Erythroblast (primary cell): Measurements from ENCODE around the gene GPR33.

Experiments
- DNase-seq, 2 experiments: peaks; one replicate each; lab custom pipeline; 2025; lab: John Stamatoyannopoulos, UW
- GATA1 ChIP-seq: IDR thresholded peaks from 2 replicates; pipeline ENCODE4 v1.6.1; 2011; ENCODE audit warnings: low read depth, mild to moderate bottlenecking, control low read depth, low read length, moderate library complexity
- POLR2A ChIP-seq: IDR thresholded peaks from 2 replicates; pipeline ENCODE4 v1.6.1; 2011; ENCODE audit warnings: mild to moderate bottlenecking, low read length

GPR33 gene

DNA sequence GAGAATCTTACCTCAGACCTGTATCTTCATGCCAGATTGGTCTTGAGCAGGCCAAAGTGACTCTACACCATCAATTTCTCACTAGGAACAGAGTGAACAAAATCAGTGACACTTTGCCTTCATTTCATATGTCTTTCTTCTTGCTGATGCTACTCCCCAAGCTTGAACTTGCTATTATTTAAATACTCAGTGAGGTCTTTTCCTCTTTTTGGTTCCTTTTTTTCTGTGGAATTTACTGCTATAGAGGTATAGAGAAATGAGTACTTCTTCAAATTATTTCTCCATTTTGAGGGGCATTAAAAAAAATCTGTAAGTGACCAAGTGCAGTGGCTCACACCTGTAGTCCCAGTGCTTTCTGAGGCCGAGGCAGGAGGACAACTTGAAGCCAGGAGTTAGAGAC is at the start of gene GPR33:
TSS of gene GPR33 (minus strand) at position 154 of the 400 bp plus-strand sequence. CDS start 4,074 bp downstream, outside the sequence.
- DNase-seq = no peak
- TF ChIP-seq POLR2A (no peak), GATA1 (no peak)

DNA sequence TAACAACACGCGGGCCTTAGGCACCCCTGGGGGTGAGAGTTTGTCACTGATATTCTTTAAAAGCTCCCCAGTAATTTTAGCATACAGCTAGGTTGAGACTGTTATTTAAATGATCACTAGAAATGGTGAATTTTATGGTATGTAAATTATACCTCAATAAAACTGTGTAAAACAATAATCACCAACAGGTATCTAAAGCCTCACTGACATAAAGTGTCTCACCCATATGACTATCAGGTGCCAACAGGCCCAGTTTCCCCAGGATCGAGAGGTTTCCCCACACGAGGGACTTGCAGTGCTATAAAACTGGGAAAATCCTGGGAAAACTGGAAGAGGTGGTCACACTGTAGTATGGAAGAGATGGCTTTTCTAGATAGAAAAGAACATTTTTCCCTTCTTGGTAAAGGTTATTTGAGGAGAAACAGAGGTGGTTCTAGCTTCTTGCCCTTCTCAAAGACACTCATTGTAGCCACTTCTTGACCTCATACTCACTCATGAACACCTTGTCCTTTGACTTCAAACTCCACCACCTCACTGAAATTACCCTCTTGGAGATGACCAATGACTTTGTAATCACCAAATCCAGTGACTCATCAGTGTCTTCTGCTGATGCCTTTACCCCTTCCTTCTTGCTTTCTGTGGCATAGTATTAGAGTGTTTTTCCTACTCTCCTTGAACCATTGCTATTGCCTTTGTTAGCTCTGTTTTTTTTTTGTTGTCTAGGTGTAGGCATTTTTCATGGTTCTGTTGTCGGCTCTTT is 48.5 kb upstream of the GPR33 start:
- TF ChIP-seq GATA1 (no peak), POLR2A (no peak)
- DNase-seq = peak in 1 of 2 experiments; percentile 18

GRCh38 chr14:31530136-31530535 is 42.3 kb upstream of the GPR33 start:
- TF ChIP-seq POLR2A (no peak), GATA1 (no peak)
- DNase-seq = no peak

DNA sequence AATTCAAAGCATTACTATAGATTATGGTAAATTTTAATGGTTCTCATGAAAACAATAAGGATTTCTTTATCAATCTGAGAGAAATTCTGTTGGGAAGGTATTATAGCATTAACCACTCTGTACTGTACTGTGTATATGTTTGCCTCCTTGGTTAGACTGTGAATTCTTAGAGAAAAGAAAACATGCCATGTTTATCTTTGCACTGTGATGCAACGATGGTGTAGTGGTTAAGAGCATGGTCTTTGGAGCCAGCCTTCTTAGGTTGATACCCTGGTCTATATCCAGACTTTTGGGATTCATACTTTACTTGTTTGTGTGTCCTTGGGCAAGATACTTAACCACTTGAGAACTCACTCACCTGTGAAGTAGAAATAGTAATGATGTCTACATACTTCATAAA is 41.2 kb upstream of the GPR33 start:
- DNase-seq = no peak
- no peak for TF ChIP-seq POLR2A
- no peak for TF ChIP-seq GATA1

DNA sequence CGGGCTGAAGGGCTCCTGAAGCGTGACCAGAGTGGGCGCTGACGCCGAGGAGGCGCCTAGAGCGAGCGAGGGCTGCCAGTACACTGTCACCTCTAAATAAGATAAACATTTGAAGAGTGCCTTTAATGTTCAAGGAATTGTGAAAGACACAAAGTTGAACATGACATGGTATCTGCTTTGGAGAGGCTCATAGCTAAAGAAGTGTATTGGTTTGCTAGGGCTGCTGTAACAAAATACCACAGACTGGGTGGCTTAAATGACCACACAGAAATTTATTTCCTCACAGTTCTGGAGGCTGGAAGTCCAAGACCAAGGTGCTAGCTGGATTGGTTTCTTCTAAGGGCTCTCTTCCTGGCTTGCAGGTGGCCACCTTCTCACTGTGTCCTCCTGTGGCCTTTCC is 39.7 kb upstream of the GPR33 start:
- TF ChIP-seq GATA1 (no peak), POLR2A (no peak)
- no peak for DNase-seq

DNA sequence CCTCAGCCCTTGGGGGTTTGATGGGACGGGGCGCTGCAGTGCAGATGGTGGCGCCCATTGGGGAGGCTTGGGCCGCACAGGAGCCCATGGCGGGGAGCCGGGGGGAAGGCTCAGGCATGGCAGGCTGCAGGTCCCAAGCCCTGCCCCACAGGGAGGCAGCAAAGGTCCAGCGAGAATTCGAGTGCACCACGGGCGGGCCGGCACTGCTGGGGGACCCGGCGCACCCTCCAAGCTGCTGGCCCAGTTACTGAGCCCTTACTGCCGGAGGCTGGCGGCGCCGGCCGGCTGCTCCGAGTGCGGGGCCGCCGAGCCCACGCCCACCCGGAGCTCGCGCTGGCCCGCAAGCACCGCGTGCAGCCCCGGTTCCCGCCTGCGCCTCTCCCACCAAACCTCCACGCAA is 39.2 kb upstream of the GPR33 start:
- TF ChIP-seq GATA1 = no peak
- DNase-seq = no peak

DNA sequence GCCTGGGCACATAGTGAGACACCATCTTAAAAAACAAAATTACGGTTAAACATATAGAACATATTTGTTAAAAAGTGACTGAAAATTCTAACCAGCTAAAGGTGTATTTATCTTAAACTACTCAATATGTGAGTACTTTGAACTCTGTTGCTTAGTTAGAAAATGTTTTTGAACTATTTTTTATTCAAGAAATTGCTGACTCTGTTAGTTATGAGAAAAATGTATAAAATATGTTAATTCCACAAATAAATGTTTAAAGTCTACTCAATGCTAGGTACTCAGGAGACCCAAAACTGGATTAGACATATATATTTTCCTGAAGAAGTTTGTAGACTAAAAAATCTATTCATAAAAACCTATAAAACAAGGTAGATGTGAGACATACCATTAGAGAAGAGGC is 23.0 kb upstream of the GPR33 start:
- TF ChIP-seq POLR2A (no peak), GATA1 (no peak)
- no peak for DNase-seq

- TF ChIP-seq GATA1 = no peak
- TF ChIP-seq POLR2A = no peak
- DNase-seq = peak; percentile 17 to 40
Measured at GRCh38 chr14:31510222-31510621, 22.4 kb upstream of the GPR33 start.

DNA sequence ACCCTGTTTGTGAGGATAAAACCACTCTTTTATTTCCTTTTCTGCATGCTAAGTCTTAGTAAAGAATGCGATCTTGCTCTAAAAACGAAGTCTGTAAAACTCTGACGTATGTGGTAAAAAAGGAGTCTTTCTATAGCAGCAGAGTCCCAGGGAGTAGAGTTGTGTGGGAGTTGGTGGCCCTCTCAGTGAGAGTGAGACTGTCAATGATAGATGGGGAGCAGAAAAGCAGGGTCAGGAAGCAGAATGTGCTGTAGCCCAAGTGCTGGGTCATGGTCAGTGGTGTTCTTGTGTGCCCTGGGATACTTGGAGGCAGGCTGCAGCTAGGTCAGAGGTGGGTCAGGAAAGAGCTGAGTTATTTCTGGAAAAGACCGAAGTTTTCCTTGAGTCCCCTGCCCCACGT is 20.3 kb upstream of the GPR33 start:
- TF ChIP-seq POLR2A (no peak), GATA1 (no peak)
- DNase-seq = no peak

DNA sequence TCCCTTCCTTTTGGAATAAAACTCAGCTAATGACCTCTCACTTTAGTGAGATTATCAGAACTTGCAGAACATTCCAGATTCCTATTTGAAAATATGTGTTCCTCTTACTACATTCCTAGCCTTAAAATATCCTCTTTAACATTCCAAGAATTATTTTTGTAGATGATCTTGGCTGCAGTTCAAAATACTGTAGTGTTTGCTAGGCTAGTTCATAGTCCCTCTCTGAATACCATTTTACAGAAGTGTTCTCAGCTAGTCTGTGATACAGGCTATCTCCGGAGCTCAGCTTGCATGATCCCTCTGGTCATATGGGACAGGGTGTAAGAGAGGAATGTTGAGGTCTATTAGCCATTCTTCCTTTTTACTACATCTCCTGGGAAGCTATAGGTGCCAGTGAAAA is 17.6 kb upstream of the GPR33 start:
- TF ChIP-seq POLR2A (no peak), GATA1 (no peak)
- DNase-seq = no peak

GRCh38 chr14:31501870-31502269 is 14.0 kb upstream of the GPR33 start:
- no peak for DNase-seq
- TF ChIP-seq POLR2A (no peak), GATA1 (no peak)

DNA sequence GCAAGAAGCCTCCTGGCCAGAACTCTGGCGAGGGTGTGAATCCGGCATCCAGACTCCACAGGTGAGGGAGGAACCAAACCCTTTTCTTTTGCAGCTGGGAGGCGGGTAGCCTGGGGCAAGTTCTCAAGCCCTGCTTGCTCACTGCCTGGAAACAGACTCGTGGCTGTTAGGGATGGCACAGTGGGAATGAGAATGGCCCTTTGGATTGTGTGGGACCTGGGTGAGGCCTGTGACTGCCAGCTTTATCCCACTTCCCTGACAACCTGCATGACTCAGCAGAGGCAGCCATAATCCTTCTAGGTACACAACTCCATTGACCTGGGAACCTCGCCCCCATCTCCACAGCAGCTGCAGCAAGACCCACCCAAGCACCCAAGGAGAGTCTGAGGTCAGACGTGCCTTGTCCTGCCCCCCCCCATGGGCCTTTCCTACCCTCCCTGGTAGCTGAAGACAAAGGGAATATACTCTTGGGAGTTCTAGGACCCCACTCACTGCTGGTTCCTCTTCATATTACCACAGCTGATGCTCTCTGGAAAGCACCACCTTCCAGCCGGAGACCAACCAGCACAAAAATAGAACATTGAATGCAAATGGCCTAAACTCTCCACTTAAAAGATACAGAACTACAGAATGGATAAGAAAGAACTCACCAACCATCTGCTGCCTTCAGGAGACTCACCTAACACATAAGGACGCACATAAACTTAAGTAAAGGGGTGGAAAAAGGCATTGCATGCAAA is 5.1 kb upstream of the GPR33 start:
- TF ChIP-seq GATA1 (no peak), POLR2A (no peak)
- DNase-seq = no peak

DNA sequence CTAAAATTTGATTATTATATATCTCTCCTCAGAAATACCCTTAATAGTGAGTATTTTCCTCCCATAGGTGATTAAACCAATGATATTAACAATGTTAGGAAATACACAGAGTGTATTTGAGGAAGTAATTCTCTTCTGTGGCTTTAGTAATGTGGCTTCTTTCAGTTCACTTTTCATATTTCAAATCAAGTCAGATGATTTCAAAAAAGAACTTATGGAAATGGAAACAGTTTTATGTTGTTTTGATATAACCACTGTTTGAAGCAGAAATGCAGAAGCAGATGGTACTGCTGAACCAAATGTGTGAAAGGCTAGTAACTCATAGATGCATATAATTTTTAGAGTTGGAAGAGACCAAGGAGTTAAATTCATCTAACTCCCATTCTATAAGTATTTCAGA is 1.9 kb upstream of the GPR33 start:
- no peak for DNase-seq
- TF ChIP-seq POLR2A (no peak), GATA1 (no peak)

DNA sequence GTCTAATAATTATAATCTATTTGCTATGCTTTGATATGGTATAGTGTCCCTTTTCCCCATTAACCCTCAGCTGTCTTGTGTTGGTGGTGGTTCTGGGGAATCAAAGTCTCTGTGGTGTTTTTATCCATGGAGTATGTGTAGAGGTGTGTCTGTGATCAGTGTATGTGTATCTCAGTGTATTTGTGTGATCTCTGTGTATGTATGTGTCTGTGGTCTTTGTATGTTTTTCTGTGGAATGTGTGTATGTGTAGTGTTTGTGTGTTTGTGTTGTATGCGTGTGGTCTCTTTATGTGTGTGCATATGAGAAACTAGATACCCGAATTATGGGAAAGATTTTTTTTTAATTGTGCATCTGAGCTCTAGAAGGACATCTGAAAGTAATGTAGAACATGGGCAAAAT is 1.1 kb downstream of the GPR33 start:
- TF ChIP-seq GATA1 (no peak), POLR2A (no peak)
- no peak for DNase-seq
